Stimulated activated CD4-positive, alpha-beta T cell treated with anti-CD3 and anti-CD28 coated beads, Interleukin-4, amount 100 ng/mL, for 24 hours (primary cell): ENCODE data around the gene TEX35.

Experiments
- DNase-seq: peaks from one replicate; pipeline ENCODE4 v3.0.0-alpha.2; 2020

Gene TEX35

DNA sequence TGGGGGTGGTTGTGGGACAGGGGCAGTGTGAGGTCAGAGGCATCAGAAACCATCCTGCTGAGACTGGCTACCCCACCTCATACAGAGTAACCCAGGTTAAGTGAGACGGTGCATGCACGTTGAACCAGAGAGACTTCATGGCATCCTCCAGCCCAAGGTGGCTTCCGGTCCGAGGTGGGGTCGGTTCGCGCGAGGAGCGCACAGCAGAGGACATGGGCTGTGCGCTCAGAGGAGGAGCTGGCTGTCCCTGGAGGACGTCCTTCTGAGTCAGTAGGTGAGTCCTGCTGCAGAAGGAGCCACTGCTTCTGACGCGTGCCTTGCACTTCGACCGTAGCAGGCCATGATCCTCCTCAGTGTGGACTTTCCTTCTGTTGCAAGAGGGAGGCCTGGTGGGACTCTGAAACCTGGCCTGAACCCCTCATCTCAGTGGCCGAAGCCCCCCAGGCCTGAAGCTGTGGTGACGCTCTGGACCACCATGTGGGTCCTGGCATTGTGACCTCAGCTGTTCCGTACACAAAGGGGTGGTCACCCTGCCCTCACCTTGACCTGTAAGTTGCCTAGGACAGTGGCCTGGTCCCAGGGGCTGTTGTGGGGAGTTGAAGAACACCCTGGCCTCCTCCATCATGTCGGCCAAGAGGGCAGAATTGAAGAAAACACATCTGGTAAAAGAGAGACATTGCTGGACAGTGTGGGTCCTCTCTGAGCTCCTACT is at the start of gene TEX35:
Gene TEX35, plus strand, starts transcription at position 544 of the 712 bp plus-strand sequence. Its CDS starts 80 bp downstream, at position 624.
- DNase-seq, result no peak

GRCh38 chr1:178464141-178464540 is 48.8 kb upstream of the TEX35 start:
- DNase-seq, result no peak

- DNase-seq, result no peak
Measured at GRCh38 chr1:178464566-178464965, 48.3 kb upstream of the TEX35 start.

DNA sequence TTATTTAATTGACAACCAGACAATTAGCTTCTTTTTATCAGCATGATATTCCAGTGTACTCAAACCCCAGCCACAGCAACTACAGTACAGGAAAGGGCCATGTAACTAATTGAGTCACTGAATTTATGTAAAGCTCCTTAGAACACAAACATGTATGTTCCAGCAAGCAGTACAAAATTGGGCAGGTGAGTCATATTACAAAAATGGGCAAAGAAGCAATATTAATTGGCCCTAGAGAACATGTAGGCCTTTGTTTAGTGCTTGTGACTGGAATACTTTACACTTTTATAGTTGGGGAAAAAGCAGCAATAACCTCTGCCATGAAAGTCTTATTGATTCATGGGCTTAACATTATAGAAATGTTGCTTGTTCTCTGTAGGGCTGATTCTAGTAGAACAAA is 47.9 kb upstream of the TEX35 start:
- no peak for DNase-seq

DNA sequence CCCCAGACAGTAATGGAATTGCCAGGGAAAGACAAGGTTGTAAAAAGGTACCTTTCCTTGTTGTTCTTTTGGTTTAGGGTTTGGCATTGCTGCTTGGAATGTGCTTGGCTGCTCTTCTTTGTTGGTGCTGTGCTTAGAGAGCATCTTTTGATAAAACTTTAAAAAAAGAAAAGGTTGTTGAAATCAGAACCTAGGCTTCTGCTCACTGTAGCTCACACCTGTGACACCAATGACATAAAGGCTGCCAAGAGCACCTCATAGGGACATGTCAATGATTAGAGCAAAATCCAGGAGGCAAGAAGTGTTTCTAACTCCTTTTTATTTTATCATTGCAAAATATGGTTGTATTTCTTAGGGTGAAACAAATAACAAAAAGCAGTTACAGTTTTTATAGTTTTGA is 45.1 kb upstream of the TEX35 start:
- DNase-seq, result no peak

DNA sequence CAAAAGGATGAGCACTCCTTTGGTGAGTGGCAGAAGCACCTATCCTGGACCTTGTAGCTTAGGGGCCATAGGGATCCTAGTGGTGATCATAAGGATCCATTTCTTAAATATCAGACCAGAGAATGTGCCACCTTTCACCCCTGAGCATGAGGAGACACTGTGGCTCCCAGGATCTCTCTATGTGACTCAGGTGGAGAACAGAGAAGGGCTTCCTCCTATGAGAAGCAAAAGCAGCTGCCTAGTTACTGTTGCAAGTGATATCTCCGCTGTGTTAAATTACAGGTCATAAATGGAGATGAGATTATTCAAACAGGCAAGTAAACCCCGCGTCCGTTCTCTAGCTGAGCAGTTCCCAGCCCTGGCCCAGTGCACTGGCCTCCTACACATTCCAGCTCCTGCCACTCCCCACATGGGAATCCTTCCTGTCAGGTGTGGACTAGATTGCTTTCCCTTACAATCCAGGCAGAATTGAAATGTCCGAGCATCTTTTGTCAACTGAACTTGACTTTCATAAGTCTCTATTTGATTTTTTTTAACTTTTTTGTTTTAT is 42.4 kb upstream of the TEX35 start:
- DNase-seq, result no peak

GRCh38 chr1:178472531-178472930 is 40.4 kb upstream of the TEX35 start:
- no peak for DNase-seq

GRCh38 chr1:178477373-178477772 is 35.5 kb upstream of the TEX35 start:
- no peak for DNase-seq

- DNase-seq, result no peak
Measured at GRCh38 chr1:178477841-178478240, 35.1 kb upstream of the TEX35 start.

GRCh38 chr1:178483251-178483957 is 29.5 kb upstream of the TEX35 start:
- DNase-seq, result no peak

- no peak for DNase-seq
Measured at GRCh38 chr1:178484698-178485225, 28.1 kb upstream of the TEX35 start.

GRCh38 chr1:178485541-178485981 is 27.3 kb upstream of the TEX35 start:
- no peak for DNase-seq

DNA sequence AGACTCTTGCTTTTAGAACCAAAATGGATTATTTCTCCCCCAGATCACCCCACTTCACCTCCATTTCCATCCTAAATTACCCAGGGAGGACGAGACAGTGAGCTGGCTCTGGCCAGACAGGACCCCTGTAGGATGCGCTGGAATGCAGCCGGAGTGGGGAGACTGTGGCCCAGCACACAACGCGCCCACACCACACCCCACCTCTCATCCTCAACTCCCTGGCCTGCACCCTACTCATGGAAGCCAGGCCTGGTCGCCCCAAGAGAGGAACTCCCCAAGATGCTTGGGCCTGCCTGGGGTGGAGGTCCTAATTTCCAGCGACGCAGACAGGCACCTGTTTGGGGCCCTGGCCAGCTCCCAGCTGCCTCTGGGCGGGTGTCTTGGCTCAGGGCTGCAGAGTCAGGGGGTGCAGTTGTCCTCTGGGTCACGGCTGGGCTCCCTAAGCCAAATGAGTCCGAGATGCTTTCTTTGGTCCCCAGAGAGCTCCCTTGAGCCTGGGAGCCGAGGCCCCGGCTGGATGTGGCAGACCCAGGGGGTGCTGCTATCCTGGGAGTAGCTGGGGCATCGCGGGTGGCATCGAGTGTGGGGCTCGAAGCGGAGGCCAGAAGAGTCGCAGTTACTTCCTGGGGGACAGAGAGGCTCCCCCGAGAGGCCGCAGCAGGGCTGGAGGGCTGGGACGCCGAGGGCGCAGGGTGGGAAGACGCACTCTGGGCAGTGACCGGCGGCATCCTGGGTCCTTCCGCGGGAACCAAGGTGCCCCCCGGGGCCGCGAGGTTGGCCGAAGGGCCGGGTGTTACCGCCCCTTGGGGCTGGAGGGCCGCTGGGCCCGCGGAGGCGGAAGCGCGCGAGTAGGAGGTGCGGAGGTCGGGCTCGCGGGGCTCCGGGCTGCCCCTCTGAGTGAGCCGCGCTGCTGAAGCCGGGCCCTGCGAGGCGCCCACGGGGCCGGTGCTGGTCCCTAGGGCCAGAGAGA is 26.5 kb upstream of the TEX35 start:
- no peak for DNase-seq

DNA sequence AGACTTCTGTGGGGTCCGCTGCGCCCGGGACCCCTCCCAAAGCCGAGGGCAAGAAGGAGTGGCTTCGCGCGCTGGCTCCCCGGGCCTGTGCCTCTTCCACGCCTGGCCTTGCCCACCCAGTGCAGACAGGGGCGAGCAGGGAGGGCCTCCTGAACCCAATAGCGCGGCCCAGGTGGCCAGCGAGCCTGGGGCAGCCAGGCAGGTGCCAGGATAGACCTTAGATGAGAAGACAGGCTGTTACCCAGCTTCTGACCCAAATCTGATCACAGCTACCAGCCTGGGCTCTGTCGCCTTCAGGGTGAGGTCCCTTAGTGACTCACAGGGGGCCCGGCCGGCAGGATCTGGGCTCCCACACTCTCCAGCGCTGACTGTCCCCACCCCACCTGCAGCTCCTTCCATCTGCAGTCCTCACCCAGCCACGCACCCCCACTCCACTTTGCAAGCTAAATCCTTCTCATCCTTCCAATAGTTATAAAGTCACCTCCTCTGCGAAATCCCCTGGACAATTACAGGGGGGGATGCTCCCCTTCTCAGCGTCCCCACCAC is 25.8 kb upstream of the TEX35 start:
- no peak for DNase-seq

DNA sequence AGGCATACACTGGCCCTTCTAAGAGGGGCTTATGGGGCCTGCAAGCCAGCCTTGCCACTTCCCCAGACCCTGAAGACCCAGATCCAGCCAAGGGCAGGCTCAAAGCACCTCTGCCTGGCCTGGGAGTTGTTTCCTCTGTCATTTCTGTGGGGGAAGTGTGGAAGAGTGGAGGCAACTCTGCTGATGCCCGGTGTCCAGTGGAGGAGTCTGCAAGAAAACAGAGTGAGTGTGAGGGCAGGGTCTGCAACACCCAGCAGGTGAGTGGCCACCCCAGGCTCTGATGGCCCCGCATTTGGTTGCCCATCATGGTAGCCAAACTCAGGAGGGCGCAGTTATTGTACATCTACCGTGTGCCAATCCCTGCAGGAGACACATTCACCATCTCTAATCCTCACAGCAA is 24.5 kb upstream of the TEX35 start:
- DNase-seq, result no peak

DNA sequence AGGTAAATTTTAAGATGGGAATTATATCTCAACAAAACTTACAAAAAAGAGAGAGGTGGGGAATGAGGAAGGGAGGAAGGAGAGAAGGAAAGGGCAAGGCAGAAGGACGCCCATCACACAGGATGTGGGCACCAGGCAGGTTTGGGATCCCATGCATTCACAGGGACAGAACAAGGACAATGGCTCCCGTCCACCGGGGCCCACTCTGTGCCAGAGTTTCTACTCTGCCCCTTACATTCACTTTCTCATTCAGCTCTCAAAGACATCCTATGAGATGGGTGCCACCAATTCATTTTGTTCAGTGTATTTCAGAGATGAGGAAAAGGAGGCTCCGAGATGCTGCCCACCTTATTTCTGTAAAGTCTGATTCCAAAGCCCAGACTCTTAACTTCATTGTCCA is 23.5 kb upstream of the TEX35 start:
- no peak for DNase-seq

GRCh38 chr1:178490136-178490535 is 22.8 kb upstream of the TEX35 start:
- DNase-seq, result no peak

DNA sequence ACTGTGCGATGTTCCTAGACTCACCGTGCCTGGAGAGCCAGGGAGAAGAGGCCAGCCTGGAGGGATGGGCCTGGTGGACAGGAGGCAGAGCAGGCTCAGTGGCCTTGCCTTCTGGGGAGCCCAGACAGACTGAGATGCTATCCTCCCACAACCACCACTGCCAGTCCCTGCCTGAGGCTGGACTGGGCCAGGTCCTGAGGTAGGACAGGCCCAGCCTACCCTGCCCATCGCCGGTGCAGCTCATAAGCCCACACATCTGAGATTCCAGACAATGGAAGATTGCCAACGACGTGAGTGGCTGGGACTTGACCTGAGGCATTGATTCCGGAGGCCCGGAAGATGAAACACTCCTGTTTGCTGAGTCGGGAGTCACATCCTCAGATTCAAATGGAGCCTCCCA is 21.9 kb upstream of the TEX35 start:
- no peak for DNase-seq

DNA sequence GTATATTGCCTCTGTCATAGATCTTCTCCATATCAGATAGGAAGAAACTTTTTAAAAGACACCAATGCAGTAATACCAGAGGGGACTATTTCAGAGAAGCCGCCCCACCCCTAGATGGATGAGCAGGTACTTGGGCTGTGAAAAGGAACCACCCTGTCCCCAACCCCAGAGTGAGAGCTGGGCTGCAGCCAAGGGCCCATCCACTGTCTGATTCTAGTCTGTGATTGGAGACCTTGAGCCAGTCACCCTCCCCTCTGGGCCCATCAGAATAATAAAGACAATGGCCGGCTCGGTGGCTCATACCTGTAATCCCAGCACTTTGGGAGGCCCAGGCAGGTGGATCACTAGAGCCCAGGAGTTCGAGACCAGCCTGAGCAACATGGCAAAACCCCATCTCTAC is 21.2 kb upstream of the TEX35 start:
- no peak for DNase-seq

DNA sequence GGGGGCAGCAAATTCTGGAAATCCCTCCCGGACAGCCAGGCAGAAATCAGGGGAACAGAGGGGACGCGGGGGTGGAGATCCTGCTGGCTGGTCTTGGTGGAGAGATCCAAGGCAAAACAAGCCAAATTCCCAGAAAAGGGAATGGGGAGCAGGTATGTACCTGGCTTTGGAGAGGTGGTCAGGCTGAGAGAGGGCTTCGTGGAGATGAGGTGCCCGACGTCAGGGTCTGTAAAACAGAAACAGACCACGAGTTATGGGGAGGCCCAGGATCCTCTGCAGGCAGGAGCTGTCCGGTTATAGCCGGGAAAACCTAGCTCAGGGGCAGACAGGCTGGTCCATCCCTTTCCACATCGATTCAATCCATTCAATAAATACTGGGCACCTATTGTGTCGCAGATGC is 20.6 kb upstream of the TEX35 start:
- DNase-seq, result no peak

GRCh38 chr1:178493301-178493741 is 19.6 kb upstream of the TEX35 start:
- DNase-seq, result no peak

GRCh38 chr1:178494569-178494971 is 18.3 kb upstream of the TEX35 start:
- no peak for DNase-seq
